GM04503 (cell line): Measurements from ENCODE around the gene SEPTIN8.

ENCODE experiments used
- DNase-seq: peaks from one replicate; pipeline ENCODE4 v3.0.0-alpha.2; 2012; ENCODE audit warnings: low read depth

Gene SEPTIN8

GRCh38 chr5:132782101-132782500 is 5.1 kb upstream of the SEPTIN8 start:
- DNase-seq: no peak

- no peak for DNase-seq
Observed at GRCh38 chr5:132781029-132781428, 4.0 kb upstream of the SEPTIN8 start.

DNA sequence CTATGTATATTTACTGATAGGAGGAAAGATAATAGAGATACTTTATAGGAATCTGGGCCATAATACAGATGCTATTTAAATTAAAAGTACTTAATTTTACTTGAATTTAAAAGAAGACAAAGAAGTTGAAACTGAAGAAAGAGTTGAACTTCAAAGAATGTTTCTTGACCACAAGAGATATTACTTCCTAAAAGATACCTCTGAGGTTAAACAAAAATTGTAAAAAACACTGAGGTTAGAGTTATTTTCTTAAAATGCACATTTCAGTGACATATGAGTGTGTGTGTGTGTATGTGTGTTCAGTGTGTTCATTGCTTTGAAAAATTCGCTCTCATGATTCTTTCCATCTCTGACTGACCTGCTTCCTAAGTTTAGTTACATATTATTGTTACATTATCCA is 3.5 kb upstream of the SEPTIN8 start:
- no peak for DNase-seq

GRCh38 chr5:132779961-132780360 is 2.9 kb upstream of the SEPTIN8 start:
- no peak for DNase-seq

GRCh38 chr5:132778856-132779255 is 1.8 kb upstream of the SEPTIN8 start:
- DNase-seq: no peak

- DNase-seq: no peak
Observed at GRCh38 chr5:132778129-132778528, 1.1 kb upstream of the SEPTIN8 start.

GRCh38 chr5:132776938-132777208 is 166 bp downstream of the SEPTIN8 start:
- no peak for DNase-seq

DNA sequence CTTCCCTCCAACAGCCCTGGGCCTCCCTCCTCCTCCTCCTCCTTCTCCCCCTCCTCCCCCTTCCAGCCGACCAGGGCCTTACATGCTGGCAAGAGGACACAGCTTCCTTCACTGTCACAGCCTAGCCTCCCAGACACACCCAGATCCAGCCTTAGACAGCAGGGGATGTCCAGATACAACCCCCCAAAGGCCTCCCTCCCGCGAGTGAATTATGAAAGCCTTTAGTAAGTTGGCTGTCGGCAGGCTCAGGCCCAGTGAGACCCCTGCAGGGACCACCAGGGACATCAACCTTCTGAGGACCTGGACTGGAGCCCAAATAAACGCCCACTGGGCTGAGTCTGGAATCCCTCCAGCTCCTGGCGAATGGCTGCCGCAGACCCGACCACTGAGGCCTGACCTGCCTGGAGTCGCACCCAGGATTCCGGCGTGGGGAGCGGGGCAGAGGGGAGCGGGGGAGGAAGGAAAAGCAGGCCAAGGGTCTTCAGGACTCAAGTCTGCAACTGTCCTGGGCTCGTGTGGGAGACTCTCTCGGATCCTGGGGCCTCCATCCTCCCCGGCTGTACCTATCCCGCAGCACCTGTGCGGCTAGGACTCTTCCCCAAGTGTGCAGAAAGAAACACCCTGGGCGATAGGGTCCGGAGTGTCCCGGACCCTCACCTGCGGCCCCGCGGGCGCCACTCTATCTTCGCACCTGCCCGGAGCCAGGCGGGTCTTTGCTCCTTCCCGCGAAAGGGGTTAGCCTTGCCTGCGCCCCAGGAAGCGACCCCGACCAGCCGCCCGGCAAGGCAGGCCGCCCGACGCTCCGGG is 705 bp downstream of the SEPTIN8 start:
- no peak for DNase-seq

- no peak for DNase-seq
Observed at GRCh38 chr5:132775476-132775961, 1.5 kb downstream of the SEPTIN8 start.

- no peak for DNase-seq
Observed at GRCh38 chr5:132774896-132775295, 2.1 kb downstream of the SEPTIN8 start.

DNA sequence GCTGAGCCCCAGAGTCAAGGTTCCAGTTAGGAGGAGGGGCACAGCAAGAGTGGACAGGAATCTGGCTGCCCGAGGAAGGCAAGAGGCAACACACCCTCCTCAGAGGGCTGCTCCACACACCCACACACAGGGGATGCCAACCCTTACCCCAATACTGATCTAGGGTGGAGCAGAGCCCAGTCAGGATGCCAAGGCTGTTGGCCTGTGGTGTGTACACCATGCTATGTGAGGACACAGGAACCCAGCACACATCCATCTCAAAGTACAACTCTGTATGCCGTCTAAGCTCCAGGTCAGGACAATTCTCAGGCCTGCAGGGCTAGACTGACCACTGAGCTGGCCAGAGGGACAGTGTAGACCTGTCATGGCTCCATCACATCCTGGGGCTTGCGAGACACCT is 2.6 kb downstream of the SEPTIN8 start:
- DNase-seq: no peak

- DNase-seq: no peak
Observed at GRCh38 chr5:132773601-132774355, 3.3 kb downstream of the SEPTIN8 start.

GRCh38 chr5:132773114-132773513 is 3.9 kb downstream of the SEPTIN8 start:
- DNase-seq: no peak

DNA sequence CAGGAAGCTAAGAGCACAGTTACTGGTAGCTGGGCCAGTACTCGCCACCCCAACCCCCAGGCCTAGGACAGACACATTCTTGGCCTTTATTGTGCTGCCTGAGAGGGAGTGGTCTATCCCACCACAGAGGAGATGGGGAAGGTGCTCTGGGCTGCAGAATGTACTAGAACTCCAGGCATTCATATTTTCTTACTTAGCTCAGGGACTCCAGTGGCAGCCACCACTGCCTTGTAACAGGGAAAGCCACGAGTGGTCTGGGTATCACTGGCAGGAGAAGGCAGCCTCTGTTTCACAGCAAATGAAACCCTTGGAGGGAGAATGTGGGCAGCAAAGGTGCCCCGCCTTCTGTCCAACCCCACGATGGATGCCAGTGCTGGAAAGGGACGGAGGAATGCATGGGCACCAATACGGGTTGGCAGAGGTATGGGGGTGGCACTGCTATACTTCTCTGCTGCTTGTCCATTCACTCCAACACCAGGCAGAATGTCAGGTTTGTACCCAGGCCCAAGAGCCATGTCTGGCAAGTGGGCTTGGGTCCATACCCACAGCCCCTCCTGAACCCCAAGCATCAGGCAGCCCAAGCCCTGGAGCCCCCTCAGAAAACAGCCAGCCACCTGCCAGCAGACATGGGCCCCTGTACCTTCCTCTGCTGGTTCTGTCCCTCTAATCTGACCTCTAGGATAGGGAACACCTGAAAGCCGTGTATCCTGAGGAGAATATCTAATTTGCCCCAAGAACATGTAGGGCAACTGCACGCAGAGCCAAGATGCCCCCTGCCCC is 4.6 kb downstream of the SEPTIN8 start:
- DNase-seq: no peak

- peak; percentile 70 for DNase-seq
Observed at GRCh38 chr5:132771503-132771998, 5.5 kb downstream of the SEPTIN8 start.

GRCh38 chr5:132770476-132771159 is 6.4 kb downstream of the SEPTIN8 start:
- DNase-seq: no peak

- no peak for DNase-seq
Observed at GRCh38 chr5:132768485-132768868, 8.6 kb downstream of the SEPTIN8 start.

- no peak for DNase-seq
Observed at GRCh38 chr5:132767150-132767549, 9.9 kb downstream of the SEPTIN8 start.

- DNase-seq: no peak
Observed at GRCh38 chr5:132766806-132767055, 10.3 kb downstream of the SEPTIN8 start.

DNA sequence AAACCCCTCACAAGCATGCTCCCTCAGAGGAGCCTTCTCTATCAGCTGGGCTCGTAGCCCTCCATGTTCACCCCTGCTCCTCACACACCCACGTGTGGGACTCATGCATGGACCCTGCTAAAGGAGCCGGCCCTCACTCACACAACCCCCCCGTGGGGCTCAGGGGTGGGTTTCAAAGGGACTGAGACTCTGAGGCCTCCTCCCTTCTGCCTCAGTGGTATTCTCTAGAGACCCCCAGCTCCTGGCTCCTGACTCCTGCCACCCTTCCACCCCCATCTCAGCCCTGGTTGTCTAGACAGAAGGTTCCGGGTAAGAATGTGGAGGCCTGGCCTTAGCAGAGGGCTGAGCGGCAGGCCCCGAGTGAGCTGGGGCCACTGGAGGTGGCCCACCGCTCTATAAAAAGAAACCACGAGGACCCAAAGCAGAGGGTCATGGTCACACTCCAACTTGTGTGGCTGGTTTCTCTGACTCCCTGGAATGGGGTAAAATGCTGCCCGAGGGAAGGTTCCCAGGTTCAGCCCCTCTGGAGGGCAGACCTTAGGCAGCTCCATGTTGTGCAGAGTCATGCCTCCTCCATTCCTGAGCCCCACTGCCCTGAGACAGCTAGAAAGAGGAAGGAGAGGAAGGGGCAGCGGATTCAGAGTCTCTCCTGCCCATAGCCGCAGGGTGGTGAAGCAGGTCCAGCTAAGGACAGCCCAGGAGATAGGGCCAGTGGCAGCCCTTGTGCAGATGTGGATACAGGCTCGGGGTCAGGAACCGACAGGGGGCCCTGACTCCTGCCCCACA is 10.8 kb downstream of the SEPTIN8 start:
- no peak for DNase-seq

GRCh38 chr5:132765311-132766019 is 11.6 kb downstream of the SEPTIN8 start:
- DNase-seq: no peak
